ENCODE data around the gene NR4A1. TPM values are rescaled to one million over a fixed set of nuclear protein-coding genes. Genes with fewer than 3 reads are reported as not detected.
A peak's percentile ranks its signal among the peaks of the same experiment; 100 is the strongest.

Gene NR4A1
- total RNA-seq, 3 donors from 2014 or later = 16.2 to 123 (median 44.6) TPM

GRCh38 chr12:52010152-52010622 lies 41.1 kb upstream of the NR4A1 start:
- Histone ChIP-seq H3K4me3 (no peak overlapping the region), H3K36me3 (ENCODE audit: low read depth) (no peaks in the 10 kb centered on the region), H3K4me1 (ENCODE audit: low read depth) (no peaks in the 10 kb centered on the region), H3K9me3 (no peaks in the 10 kb centered on the region)
- DNase-seq (peak; percentile 61 to 76 (median 62)), ATAC-seq (peak; percentile 28)
- TF ChIP-seq CTCF (IDR thresholded peaks at IDR 0.05) = no peak
- intact Hi-C loops (cut with DNase I, micrococcal nuclease) = no loop called here

GRCh38 chr12:52010692-52011601 lies 40.3 kb upstream of the NR4A1 start:
- no peak overlapping the region for H3K4me3 ChIP-seq
- ATAC-seq (no peak), DNase-seq (no peak)
- intact Hi-C loops (cut with DNase I, micrococcal nuclease) = no loop called here
- no peaks in the 10 kb centered on the region for H3K4me1 ChIP-seq (ENCODE audit: low read depth)
- H3K9me3 ChIP-seq = no peaks in the 10 kb centered on the region
- TF ChIP-seq CTCF (IDR thresholded peaks at IDR 0.05) = no peak
- H3K36me3 ChIP-seq (ENCODE audit: low read depth) = no peaks in the 10 kb centered on the region

- no peak for TF ChIP-seq CTCF (IDR thresholded peaks at IDR 0.05)
- no peak overlapping the region for H3K4me3 ChIP-seq
- H3K36me3 ChIP-seq (ENCODE audit: low read depth) = no peaks in the 10 kb centered on the region
- H3K9me3 ChIP-seq = no peaks in the 10 kb centered on the region
- ATAC-seq (no peak), DNase-seq (no peak)
- no peaks in the 10 kb centered on the region for H3K4me1 ChIP-seq (ENCODE audit: low read depth)
- intact Hi-C loops (cut with DNase I, micrococcal nuclease) = no loop called here
Measured at GRCh38 chr12:52011602-52012214, 39.5 kb upstream of the NR4A1 start.

- Histone ChIP-seq H3K36me3 (ENCODE audit: low read depth) (no peaks in the 10 kb centered on the region), H3K4me3 (no peak overlapping the region), H3K9me3 (no peaks in the 10 kb centered on the region), H3K4me1 (ENCODE audit: low read depth) (no peaks in the 10 kb centered on the region)
- no peak for ATAC-seq
- no peak for TF ChIP-seq CTCF (IDR thresholded peaks at IDR 0.05)
- no peak for DNase-seq
- intact Hi-C loops (cut with DNase I, micrococcal nuclease) = no loop called here
Measured at GRCh38 chr12:52013626-52014310, 37.5 kb upstream of the NR4A1 start.

- H3K36me3 ChIP-seq (ENCODE audit: low read depth) = no peaks in the 10 kb centered on the region
- no peaks in the 10 kb centered on the region for H3K4me1 ChIP-seq (ENCODE audit: low read depth)
- intact Hi-C loops (cut with DNase I, micrococcal nuclease) = no loop called here
- TF ChIP-seq CTCF (IDR thresholded peaks at IDR 0.05) = no peak
- no peak overlapping the region for H3K4me3 ChIP-seq
- ATAC-seq (peak; percentile 15), DNase-seq (peak in 1 of 3 donors; percentile 31)
- H3K9me3 ChIP-seq = no peaks in the 10 kb centered on the region
Measured at GRCh38 chr12:52014567-52015530, 36.4 kb upstream of the NR4A1 start.

Measured in mucosa of descending colon (tissue), 3 donors.